Measurements from ENCODE around the gene BCL2L14.

DNA sequence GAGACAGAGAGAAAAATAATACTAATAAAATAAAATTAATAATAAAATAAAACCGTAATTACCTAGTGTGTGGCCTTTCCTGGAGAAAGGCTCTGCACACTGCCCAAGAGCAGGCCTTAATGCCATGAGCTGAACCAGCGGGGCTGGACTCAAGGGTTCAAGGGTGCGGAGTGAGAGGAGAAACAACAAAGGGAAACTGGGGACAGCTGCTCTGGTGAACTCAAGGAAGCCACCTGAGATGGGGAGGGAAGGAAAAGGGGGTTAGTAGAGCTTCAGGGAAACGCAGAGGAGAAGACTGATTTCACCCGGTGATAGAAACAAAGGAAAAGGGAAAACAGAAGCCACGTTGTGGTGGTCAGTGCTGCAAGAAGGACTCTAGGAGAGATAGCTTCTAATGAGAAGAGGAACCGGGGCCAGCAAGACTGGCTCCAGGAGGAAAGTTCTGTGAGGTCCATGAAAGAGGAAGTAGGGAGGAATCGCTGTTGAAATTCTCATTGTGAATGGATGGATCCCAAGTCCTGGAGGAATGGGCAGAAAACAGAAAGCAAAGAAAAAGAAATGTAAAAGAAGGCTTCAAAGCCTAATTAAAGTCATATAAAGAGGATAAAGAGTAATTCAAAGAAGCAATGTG is 48.3 kb upstream of the BCL2L14 start:
- TF ChIP-seq, protein P1, sequence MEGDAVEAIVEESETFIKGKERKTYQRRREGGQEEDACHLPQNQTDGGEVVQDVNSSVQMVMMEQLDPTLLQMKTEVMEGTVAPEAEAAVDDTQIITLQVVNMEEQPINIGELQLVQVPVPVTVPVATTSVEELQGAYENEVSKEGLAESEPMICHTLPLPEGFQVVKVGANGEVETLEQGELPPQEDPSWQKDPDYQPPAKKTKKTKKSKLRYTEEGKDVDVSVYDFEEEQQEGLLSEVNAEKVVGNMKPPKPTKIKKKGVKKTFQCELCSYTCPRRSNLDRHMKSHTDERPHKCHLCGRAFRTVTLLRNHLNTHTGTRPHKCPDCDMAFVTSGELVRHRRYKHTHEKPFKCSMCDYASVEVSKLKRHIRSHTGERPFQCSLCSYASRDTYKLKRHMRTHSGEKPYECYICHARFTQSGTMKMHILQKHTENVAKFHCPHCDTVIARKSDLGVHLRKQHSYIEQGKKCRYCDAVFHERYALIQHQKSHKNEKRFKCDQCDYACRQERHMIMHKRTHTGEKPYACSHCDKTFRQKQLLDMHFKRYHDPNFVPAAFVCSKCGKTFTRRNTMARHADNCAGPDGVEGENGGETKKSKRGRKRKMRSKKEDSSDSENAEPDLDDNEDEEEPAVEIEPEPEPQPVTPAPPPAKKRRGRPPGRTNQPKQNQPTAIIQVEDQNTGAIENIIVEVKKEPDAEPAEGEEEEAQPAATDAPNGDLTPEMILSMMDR (IDR thresholded peaks at IDR 0.05) = no peak
- TF ChIP-seq ZFX (IDR thresholded peaks at IDR 0.05; ENCODE audit: borderline replicate concordance) = no peak
